Stimulated activated CD4-positive, alpha-beta T cell treated with anti-CD3 and anti-CD28 coated beads, Interleukin-15, amount 100 ng/mL, for 48 hours (primary cell): ENCODE results near the gene PAEP.

Experiments used
- DNase-seq, 2 donors: peaks; one replicate each; pipeline ENCODE4 v3.0.0-alpha.2; 2020; ENCODE audit warnings: low read depth in 2 of 2

Gene PAEP

DNA sequence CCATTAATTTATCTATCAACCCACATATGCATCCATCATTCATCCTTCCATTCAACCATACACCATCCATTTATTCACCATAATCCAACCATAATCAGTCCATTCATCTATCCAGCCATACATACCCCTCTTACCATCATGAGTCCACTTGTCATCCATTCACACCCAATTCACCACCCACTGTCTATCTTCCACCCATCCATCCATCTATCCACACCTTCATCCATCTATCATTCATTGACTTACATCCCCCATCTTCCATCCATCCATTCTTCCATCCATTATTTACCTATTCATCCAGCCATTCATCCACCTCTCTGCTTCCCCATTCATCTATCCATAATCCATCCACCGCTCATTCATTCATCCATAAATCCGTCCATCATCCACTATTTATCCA, 17.8 kb downstream of the PAEP start:
- no peak for DNase-seq

DNA sequence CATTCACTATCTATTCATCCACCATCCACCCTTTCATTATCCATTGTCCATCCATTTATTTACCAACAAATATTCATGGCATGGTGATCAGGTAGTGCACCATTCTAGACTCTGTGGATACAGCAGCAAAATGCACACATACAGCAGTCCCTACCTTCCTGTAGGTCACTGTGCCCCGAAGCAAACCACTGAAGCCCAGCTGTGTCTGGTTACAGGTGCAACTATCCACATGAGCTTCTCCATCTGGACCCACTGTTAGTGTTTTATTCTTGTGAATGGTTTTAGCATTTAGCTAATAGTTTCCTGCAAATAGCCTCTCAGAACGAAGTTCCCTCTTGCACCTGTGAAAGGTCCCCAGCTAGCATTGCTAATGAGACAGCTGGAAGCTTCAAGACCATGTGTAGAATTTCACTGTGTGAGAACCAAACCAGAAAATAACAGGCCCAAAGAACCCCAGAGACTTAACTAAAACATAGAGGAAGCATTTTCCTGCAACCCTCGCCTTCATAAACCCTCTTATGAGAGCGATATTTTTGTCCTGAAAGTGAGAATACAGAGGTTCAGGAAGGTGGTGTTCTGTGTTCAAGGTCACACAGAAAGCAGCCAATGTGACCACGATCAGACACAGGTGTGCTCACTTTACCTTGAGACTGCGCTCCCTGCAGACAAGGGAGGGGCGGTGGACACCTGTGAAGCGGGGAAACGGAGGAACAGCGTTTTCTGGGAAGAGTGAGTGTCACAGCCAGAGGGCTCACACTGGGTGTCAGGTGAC, 18.5 kb downstream of the PAEP start:
- DNase-seq = no peak

DNA sequence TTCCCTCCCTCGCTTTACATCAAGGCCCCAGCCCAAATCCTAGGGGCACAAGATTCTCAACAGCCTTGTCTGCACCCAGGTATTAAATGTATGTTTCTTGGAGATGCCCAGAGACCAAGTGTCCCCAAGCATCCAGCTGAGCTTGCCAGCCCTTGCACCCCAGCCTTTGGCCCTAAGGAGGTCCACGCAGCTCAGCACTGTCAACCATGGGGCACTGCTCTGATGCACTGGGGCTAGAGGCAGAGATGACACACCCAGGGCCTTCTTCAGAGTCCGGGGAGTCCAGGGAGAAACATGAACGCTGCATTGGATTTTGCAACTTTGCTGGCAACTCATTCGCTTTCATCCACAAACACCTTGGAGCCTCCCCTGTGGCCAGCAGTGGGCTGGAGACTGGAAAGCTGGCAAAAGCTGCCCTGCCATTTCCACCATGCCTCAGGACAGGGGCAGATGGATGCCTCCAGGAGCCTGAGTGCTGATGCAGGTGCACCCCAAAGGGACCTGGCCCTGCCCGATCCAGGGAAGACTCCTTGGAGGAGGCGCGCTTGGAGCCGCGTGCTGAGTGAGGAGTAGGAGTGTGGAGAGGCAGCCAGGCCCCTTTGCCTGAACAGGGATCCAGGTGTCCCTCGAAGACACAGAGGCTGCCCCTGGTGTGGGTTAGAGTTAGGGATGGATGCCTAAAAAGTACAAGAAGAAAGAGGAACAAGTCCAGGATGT, 19.3 kb downstream of the PAEP start:
- no peak for DNase-seq

DNA sequence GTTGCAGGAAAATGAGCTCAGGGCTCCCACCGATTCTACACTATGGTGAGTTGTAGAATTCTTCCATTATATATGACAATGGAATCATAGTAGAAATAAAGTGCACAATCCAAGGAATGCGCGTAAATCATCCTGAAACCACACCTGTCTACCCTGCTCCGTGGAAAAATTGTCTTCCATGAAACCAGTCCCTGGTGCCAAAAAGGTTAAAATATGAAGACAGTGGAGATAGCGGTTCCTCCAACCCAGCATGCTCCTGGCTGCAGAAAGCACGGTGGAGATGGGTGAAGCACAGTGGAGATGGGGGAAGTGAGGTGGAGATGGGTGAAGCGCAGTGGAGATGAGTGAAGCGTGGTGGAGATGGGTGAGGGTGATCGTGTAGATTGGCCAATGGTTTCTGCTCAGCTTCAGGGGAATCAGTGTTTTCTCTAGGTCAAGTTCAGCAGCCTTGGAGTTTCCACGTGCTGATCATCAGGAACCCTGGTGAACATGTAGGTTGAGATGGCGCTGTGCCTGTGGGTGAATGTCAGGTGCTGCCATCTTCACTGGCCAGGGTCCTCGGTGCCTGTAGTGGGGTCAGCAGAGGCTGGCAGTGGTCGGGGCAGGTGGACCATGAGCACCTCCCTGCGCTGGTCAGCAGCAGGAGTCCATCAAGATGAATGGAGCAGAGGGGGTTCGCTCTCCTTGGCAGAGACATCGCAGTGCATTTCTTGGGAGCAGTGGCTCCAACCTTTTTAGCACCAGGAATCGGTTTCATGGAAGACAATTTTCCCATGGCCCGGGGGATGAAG, 20.3 kb downstream of the PAEP start:
- DNase-seq = no peak

- no peak for DNase-seq
These were observed 21.0 kb downstream of the PAEP start for GRCh38 chr9:135582541-135582940.

DNA sequence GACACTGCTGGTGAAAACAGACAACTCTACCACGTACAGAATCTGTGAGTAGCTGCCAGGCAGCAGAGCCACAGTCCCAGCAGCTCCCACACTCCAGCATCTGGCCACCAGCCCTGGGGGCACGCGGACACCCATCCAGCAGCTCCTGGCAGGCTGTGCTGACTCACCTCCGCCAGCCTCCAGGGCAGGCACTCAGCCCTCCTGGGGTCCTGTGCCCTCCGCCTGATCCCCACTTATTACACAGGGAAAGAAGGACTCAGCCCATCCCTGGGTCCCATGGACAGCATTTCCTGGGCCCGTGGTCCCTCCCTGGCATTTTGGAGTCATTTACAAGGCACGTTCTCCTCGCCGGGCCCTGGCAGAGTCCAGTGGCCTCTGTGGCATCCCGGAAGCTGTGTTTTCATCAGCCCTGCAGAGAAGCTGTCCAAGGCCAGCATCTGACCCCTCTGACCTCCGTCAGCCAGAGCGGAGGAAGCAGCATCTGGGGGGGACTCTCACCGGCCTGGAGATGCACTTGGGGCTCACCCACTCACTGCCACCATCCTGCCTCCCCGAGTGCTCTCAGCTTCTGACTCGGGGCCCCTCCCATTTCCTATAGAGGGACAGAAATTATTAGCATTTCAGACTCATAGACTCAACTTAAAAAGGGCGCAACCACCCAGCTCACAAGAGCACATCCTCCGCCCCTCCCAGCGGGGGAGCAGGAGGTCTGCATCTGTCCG, 21.6 kb downstream of the PAEP start:
- no peak for DNase-seq

DNA sequence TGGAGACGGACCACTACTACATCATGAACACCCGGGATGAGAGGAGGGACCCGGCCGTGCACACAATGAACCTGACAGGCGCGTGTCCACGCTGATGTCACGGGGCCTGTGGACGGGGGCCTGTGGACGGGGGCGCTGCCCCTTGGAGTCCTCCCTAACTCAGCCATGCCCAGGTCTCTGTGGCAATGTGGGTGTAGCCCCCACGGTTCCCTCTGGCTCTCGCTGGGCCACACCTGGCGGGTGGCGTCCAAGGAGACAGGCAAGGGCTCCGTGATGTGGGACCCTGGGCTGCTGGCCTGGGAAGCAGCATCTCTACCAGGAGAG, 22.1 kb downstream of the PAEP start:
- DNase-seq = no peak

GRCh38 chr9:135584371-135584770, 22.8 kb downstream of the PAEP start:
- DNase-seq = no peak

- DNase-seq = no peak
These were observed 23.4 kb downstream of the PAEP start for GRCh38 chr9:135584934-135585333.

- no peak for DNase-seq
These were observed 25.1 kb downstream of the PAEP start for GRCh38 chr9:135586601-135587109.

DNA sequence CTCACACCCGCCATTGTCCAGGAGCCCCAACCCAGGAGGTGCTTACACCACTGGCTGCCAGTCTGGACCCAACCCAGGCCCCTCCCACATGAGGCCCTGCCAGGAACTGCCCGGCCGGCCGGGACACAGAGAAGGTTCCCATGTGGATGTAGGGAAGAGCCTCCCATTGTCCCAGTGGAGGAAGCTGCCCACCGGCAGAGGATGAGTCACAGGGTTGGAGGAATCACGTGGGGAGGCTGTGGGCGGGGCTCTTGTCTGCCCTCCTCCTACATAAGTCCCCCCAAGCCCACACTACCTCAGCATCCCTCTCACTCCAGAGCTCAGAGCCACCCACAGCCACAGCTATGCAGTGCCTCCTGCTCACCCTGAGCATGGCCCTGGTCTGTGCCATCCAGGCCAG, 26.1 kb downstream of the PAEP start:
- DNase-seq = no peak

- DNase-seq = no peak
These were observed 26.8 kb downstream of the PAEP start for GRCh38 chr9:135588371-135588770.

GRCh38 chr9:135588886-135589595, 27.5 kb downstream of the PAEP start:
- DNase-seq = no peak

DNA sequence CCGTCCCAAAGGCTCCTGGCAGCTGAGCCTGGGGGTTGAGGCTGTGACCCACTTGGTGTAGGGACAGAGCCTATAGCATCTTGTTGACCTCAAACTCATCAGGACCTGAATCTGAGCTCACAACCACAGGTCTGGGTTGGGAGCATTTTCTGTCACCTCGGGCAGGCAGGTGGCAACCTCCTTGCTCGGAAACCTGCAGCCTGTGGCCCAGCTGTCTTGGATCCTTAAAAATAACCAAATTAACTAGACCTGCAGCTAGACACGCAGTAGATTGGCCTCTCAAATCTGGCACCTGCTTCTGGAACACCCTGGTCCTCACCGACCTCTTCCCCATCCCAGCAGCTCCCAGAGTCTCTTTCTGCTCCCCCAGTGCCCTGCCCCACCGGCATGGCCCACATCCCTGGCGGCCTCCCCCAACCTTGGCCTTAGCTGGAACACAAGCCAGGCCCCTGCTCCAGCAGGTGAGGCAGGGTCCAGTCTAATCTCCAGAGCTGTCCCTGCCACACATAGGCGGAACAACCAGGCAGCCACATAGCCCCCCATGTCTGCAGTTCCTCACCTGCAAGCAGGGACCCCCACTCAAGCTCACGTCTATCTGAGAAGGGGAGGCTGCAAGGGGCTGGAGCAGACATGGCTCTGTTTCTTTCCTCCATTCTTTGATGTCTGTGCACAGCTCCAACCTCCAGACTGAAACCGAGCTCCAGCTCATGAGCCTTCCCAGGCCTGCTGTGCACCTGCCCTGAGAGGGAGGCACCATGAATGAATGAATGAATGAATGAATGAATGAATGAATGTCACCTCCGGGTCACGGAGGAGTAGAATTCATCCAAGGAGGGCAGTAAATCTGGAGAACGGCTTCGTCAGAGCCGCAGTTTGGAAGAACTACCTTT, 28.3 kb downstream of the PAEP start:
- DNase-seq = no peak

DNA sequence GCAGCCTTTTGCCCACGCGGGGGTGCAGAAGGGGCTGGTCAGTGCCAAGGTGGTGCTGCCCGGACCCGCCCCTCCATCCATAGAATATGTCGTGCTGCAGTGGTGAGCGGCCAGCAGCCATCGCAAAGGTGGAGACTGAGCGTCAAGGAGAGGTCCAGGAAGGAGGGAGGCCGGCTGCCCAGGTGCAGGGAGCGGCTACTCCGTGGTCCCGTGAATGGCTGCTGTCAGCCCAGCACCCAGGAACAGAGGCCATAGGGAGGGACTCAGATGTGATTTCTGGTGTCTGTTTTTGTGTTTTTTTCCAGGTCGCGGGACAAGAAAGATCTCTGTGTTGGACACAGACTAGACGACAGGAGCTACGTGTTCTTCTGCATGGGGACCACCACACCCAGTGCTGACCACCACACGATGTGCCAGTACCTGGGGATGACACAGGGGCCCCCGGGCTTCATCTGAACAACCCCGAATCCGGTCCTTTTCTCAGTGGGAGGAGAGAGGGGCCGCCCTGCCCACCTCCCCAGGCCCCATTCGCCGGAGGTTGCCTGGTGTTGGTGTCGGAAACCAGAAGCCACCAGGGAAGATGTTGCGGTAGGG, 29.0 kb downstream of the PAEP start:
- DNase-seq = no peak

DNA sequence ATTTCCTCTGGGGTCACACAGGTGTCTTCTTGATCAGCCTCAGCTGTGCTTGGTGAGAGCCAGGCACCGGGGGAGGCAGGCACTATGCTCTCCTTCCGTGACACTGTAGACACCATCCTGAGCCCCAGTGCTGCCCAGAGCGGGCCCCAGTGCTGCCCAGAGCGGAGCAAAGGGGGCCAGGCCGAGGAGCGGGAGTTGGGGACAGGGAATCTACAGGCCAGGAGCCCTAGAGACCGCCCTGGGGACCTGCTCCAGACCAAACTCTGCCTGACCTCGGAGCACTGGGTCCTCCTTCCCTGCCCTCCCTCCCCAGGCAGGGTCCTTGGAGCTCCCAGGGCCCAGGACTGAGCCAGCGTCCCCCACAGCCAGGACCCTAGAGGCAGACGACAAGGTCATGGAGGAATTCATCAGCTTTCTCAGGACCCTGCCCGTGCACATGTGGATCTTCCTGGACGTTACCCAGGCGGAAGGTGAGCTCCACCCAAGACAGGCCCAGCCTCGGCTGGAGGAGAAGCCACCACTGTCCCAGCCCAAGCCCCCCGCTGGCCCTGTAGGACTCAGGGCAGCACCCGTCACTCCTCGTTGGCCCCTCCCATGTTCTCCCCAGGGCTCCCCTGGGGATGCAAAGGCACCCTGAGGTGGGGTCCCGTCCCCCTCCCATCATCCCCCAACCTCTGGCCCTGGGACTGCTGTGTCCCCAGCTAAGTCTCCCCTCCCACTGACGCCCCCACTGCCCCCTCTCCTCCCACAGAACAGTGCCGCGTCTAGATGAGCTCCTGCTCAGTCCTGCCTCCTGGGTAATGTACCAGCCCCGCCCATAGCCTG, 30.2 kb downstream of the PAEP start:
- DNase-seq = no peak

- DNase-seq = no peak
These were observed 30.7 kb downstream of the PAEP start for GRCh38 chr9:135592331-135592590.

DNA sequence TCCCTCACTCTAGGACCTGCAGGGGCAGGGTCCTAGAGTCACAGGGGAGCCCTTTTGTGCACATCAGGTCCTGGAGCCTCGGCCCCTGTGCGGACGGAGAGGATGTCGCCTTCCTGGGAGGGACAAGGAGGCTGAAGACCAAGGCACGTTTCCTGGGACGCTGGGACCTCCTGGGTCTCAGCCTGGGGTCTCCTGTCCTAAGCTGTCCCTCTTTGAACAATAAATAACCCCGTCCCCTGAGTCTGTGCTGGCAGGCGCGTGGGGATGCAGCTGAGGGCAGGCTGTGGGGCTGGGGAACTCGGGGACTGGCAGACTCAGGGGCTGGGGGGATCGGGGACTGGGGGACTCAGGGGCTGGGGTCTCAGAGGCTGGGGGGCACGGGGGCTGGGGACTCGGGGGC, 31.1 kb downstream of the PAEP start:
- no peak for DNase-seq

DNA sequence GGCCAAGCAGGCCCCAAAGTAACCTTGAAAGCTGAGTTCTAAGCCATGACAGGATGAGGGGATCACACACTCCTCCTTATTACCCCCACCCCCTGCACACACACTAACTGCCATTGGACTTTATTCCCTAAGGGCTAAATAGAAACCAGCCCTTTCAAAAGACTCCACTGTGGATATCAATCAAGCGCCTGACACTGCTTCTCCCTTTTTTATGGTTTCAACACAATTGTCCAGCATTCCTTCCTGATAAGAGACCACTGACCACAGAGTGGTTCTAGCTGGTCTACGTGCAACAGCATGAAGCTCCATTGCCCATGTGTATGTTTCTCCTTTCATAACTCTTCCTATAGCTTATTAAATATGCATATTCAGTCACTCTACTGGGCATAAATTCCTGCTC, 34.7 kb downstream of the PAEP start:
- DNase-seq = no peak
